Neural progenitor cell (in vitro differentiated cells): Measurements from ENCODE around the gene TM2D3. TPM values are rescaled to one million over a fixed set of nuclear protein-coding genes. Genes with fewer than 3 reads are reported as not detected.

Source experiments
- DNase-seq: peaks from one replicate; pipeline ENCODE4 v3.0.0-alpha.2; 2016; ENCODE audit warnings: low spot score
- H2AFZ ChIP-seq: fragments of 200-600 bp; sonication (generic); replicated peaks from 2 replicates; pipeline ENCODE4 v1.6.1; 2016; ENCODE audit warnings: antibody characterized with exemption
- H3F3A ChIP-seq: fragments of 200-600 bp; sonication (generic); 2 replicates; pipeline ENCODE4 v1.6.1; 2016; ENCODE audit warnings: antibody characterized with exemption, low read depth
- H3K27ac ChIP-seq: fragments of 200-600 bp; sonication (generic); 2 replicates; pipeline ENCODE4 v1.5.1; 2016; ENCODE audit warnings: mild to moderate bottlenecking
- H3K27me3 ChIP-seq: fragments of 200-600 bp; sonication (generic); 2 replicates; pipeline ENCODE4 v1.6.1; 2016; ENCODE audit warnings: mild to moderate bottlenecking, moderate library complexity
- H3K36me3 ChIP-seq: fragments of 200-600 bp; sonication (generic); 2 replicates; pipeline ENCODE4 v1.5.1; 2016
- H3K4me1 ChIP-seq: fragments of 200-600 bp; sonication (generic); 2 replicates; pipeline ENCODE4 v1.6.1; 2016; ENCODE audit warnings: mixed run types
- H3K4me2 ChIP-seq: fragments of 200-600 bp; sonication (generic); 2 replicates; pipeline ENCODE4 v1.6.1; 2016
- H3K4me3 ChIP-seq: fragments of 200-600 bp; sonication (generic); 2 replicates; pipeline ENCODE4 v1.5.1; 2016
- H3K79me2 ChIP-seq: fragments of 200-600 bp; sonication (generic); 2 replicates; pipeline ENCODE4 v1.6.1; 2016; ENCODE audit warnings: low read depth
- H3K9ac ChIP-seq: fragments of 200-600 bp; sonication (generic); 2 replicates; pipeline ENCODE4 v1.6.1; 2016
- H3K9me3 ChIP-seq: fragments of 200-600 bp; sonication (generic); 2 replicates; pipeline ENCODE4 v1.5.1; 2016; ENCODE audit warnings: low read depth
- H4K20me1 ChIP-seq: fragments of 200-600 bp; sonication (generic); 2 replicates; pipeline ENCODE4 v1.6.1; 2016; ENCODE audit warnings: low read depth
- H3K27ac Mint-ChIP-seq: 3 replicates; pipeline ENCODE4 v1.8.0; 2021; ENCODE audit warnings: mixed read lengths
- H3K27me3 Mint-ChIP-seq: 2 replicates; pipeline ENCODE4 v1.8.0; 2022; ENCODE audit warnings: low read depth, mild to moderate bottlenecking, inconsistent platforms, moderate library complexity, mixed read lengths; ENCODE audit not compliant: insufficient read depth
- H3K36me3 Mint-ChIP-seq: 3 replicates; pipeline ENCODE4 v1.8.0; 2021; ENCODE audit warnings: mixed read lengths
- H3K4me1 Mint-ChIP-seq: 3 replicates; pipeline ENCODE4 v1.8.0; 2021; ENCODE audit warnings: mixed read lengths
- H3K4me3 Mint-ChIP-seq: 3 replicates; pipeline ENCODE4 v1.8.0; 2021; ENCODE audit warnings: mild to moderate bottlenecking, moderate library complexity, mixed read lengths
- H3K9me3 Mint-ChIP-seq: 3 replicates; pipeline ENCODE4 v1.8.0; 2020; ENCODE audit warnings: mixed read lengths
- EZH2 ChIP-seq: fragments of 200-600 bp; sonication (generic); IDR thresholded peaks from 2 replicates; pipeline ENCODE4 v1.6.1; 2017; ENCODE audit warnings: antibody characterized with exemption, mild to moderate bottlenecking, moderate library complexity
- EZH2phosphoT487 ChIP-seq: fragments of 200-600 bp; sonication (generic); IDR thresholded peaks from 2 replicates; pipeline ENCODE4 v1.6.1; 2017; ENCODE audit warnings: antibody characterized with exemption
- total RNA-seq: library from RNA; depleted of rRNA; stranded (reverse); fragments of >200 nt; gene quantifications from 2 replicates; pipeline ENCODE4 v1.2.3, GENCODE V29; 2015; ENCODE audit warnings: low replicate concordance
- TF ChIP-seq, protein P1 (sequence below): fragments of 200-600 bp; sonication (generic); IDR thresholded peaks from 2 replicates; pipeline ENCODE4 v1.5.1; 2017; ENCODE audit warnings: antibody characterized with exemption, mild to moderate bottlenecking

The TM2D3 gene
- total RNA-seq, 1 donor from 2014 or later: 58.4 TPM

DNA sequence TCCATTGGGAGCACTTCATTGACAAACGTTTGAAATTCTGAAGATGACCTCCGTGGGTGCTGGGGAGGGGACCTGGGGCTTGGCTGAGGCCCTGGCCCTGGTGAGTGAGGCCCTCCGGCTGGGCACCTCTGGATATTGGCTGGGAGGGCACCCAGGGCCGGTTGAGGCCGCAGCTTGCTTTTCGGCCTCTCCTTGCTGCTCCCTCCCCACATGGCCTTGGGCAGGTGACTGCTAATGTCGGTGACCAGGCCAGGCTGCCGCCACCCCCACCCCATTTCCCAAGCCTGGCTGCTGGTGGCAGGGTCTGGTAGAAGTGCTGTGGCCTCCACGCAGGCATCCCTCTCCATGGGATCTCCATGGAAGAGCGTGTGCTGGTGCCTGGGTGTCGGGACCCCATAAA is 39.5 kb downstream of the TM2D3 start:
- H3K4me3 ChIP-seq: no peak overlapping the region
- Mint-ChIP-seq H3K36me3 (no peaks in the 10 kb centered on the region), H3K9me3 (no peaks in the 10 kb centered on the region), H3K4me3 (no peak overlapping the region), H3K27ac (no peak overlapping the region), H3K27me3 (peaks cover 8% of the 10 kb centered on the region), H3K4me1 (peaks cover 66% of the 10 kb centered on the region)
- H3K4me2 ChIP-seq: no peak overlapping the region
- H2AFZ ChIP-seq: no peak overlapping the region
- H3K27me3 ChIP-seq: no peaks in the 10 kb centered on the region
- no peaks in the 10 kb centered on the region for H3K36me3 ChIP-seq
- TF ChIP-seq, protein P1, sequence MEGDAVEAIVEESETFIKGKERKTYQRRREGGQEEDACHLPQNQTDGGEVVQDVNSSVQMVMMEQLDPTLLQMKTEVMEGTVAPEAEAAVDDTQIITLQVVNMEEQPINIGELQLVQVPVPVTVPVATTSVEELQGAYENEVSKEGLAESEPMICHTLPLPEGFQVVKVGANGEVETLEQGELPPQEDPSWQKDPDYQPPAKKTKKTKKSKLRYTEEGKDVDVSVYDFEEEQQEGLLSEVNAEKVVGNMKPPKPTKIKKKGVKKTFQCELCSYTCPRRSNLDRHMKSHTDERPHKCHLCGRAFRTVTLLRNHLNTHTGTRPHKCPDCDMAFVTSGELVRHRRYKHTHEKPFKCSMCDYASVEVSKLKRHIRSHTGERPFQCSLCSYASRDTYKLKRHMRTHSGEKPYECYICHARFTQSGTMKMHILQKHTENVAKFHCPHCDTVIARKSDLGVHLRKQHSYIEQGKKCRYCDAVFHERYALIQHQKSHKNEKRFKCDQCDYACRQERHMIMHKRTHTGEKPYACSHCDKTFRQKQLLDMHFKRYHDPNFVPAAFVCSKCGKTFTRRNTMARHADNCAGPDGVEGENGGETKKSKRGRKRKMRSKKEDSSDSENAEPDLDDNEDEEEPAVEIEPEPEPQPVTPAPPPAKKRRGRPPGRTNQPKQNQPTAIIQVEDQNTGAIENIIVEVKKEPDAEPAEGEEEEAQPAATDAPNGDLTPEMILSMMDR: no peak
- TF ChIP-seq EZH2: no peak
- no peak for TF ChIP-seq EZH2phosphoT487
- no peaks in the 10 kb centered on the region for H4K20me1 ChIP-seq
- peaks cover 24% of the 10 kb centered on the region for H3K4me1 ChIP-seq
- no peaks in the 10 kb centered on the region for H3K9me3 ChIP-seq
- H3K9ac ChIP-seq: no peak overlapping the region
- no peak overlapping the region for H3K27ac ChIP-seq
- no peaks in the 10 kb centered on the region for H3K79me2 ChIP-seq
- DNase-seq: no peak
- H3F3A ChIP-seq: no peaks in the 10 kb centered on the region

DNA sequence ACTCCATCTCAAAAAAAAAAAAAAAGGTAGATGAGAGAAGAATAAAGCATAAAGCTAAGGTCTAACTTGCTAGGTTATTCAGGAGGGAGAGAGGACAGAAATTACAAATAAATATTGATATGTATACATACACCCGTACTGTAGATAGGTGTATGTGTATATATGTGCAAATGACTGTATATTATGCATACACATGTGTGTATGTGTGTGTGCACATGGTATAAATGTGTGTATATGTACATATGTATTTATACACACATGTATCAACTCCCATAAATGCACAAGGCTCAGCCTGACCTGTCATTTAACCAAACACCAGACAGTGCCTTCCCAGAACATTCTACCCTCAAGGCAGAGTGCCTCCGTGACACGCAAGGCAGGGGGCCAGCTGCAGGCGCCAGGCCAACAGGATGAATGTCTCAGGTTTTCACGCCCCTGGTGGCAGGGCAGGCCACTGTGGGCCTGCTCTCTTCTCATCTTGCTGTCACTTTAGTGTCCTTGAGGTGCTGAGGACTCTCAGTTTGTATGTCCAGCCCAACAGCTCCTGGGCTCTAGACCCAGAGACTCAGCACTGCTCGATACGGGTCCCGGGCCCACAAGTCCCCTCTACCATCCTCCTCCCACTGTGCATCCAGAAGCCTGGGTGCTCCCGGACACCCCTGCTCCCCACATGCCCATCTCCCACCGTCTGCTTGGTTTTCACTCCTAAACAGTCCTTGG is 40.4 kb downstream of the TM2D3 start:
- Histone ChIP-seq H3K9me3 (no peaks in the 10 kb centered on the region), H3K9ac (no peak overlapping the region), H3K36me3 (no peaks in the 10 kb centered on the region), H3K4me3 (no peak overlapping the region), H3K4me2 (no peak overlapping the region), H3K27me3 (no peaks in the 10 kb centered on the region), H3F3A (no peaks in the 10 kb centered on the region), H3K4me1 (peaks cover 22% of the 10 kb centered on the region), H3K27ac (no peak overlapping the region), H2AFZ (no peak overlapping the region), H4K20me1 (no peaks in the 10 kb centered on the region), H3K79me2 (no peaks in the 10 kb centered on the region)
- H3K27me3 Mint-ChIP-seq: peaks cover 8% of the 10 kb centered on the region
- no peaks in the 10 kb centered on the region for H3K9me3 Mint-ChIP-seq
- no peaks in the 10 kb centered on the region for H3K36me3 Mint-ChIP-seq
- H3K27ac Mint-ChIP-seq: peak overlapping the region; percentile 12
- peaks cover 59% of the 10 kb centered on the region for H3K4me1 Mint-ChIP-seq
- no peak for DNase-seq
- H3K4me3 Mint-ChIP-seq: no peak overlapping the region
- TF ChIP-seq, protein P1: no peak
- TF ChIP-seq EZH2 (no peak), EZH2phosphoT487 (no peak)

DNA sequence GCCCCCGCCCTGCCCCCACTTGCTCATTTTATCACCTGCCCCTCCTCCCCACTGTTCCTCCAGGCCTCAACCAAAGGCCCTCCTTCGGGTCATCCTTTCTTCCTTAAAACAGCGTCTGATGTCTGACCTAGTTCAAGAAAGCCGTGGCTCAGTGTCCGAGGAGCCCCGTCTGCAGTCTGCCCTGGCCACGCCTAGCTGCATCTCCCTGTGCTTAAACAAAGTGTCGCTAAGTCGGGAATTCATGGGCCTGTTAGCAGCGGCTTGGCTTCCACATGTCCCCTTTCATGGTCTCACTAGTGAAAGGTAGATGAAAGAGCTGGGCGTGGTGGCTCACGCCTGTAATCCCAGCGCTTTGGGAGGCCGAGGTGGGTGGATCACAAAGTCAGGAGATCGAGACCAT is 41.2 kb downstream of the TM2D3 start:
- Mint-ChIP-seq H3K36me3 (no peaks in the 10 kb centered on the region), H3K4me1 (peaks cover 52% of the 10 kb centered on the region), H3K27me3 (peaks cover 8% of the 10 kb centered on the region), H3K27ac (peak overlapping the region; percentile 33), H3K4me3 (no peak overlapping the region), H3K9me3 (no peaks in the 10 kb centered on the region)
- H2AFZ ChIP-seq: no peak overlapping the region
- H3K9me3 ChIP-seq: no peaks in the 10 kb centered on the region
- H3K4me2 ChIP-seq: no peak overlapping the region
- H3K27ac ChIP-seq: no peak overlapping the region
- H4K20me1 ChIP-seq: no peaks in the 10 kb centered on the region
- TF ChIP-seq, protein P1: no peak
- TF ChIP-seq EZH2phosphoT487: no peak
- no peak for TF ChIP-seq EZH2
- H3F3A ChIP-seq: no peaks in the 10 kb centered on the region
- H3K27me3 ChIP-seq: no peaks in the 10 kb centered on the region
- peaks cover 15% of the 10 kb centered on the region for H3K4me1 ChIP-seq
- DNase-seq: no peak
- H3K36me3 ChIP-seq: no peaks in the 10 kb centered on the region
- H3K79me2 ChIP-seq: no peaks in the 10 kb centered on the region
- no peak overlapping the region for H3K9ac ChIP-seq
- no peak overlapping the region for H3K4me3 ChIP-seq
